Fibroblast of lung (primary cell): ENCODE results near the gene ROBO2. TPM values are rescaled to one million over a fixed set of nuclear protein-coding genes. Genes with fewer than 3 reads are reported as not detected.

ENCODE experiments used
- DNase-seq, 2 donors: peaks; one replicate each; pipeline versions ENCODE4 v3.0.0 to v3.0.0-alpha.2; 2010; ENCODE audit warnings: low read depth in 2 of 2
- H2AFZ ChIP-seq: 2 replicates; pipeline ENCODE4 v1.5.1; 2012; ENCODE audit warnings: low read length, control low read depth, inconsistent platforms
- H3K27ac ChIP-seq: 2 replicates; pipeline ENCODE4 v1.5.1; 2011; ENCODE audit warnings: low read length, control low read depth; ENCODE audit not compliant: insufficient read depth
- H3K27me3 ChIP-seq: 2 replicates; pipeline ENCODE4 v1.5.1; 2011; ENCODE audit warnings: mild to moderate bottlenecking, low read length; ENCODE audit not compliant: control insufficient read depth, insufficient read depth
- H3K36me3 ChIP-seq: 2 replicates; pipeline ENCODE4 v1.5.1; 2011; ENCODE audit warnings: low read length; ENCODE audit not compliant: control insufficient read depth, insufficient read depth
- H3K4me1 ChIP-seq: 2 replicates; pipeline ENCODE4 v1.5.1; 2011; ENCODE audit warnings: low read length; ENCODE audit not compliant: control insufficient read depth, insufficient read depth; ENCODE audit errors: extremely low read depth
- H3K4me2 ChIP-seq: 2 replicates; pipeline ENCODE4 v1.5.1; 2011; ENCODE audit warnings: low read length, control low read depth; ENCODE audit not compliant: insufficient read depth; ENCODE audit errors: extremely low read depth
- H3K4me3 ChIP-seq, 4 experiments: fragments of 200-600 bp in 1 of 4; sonication (generic) in 1 of 4; replicated peaks in 1 of 4; 2 replicates each; pipeline ENCODE4 v1.5.1; 2011 to 2016; ENCODE audit warnings: low read length in 4 of 4, low read depth in 3 of 4, mild to moderate bottlenecking in 3 of 4, control low read depth in 2 of 4, inconsistent platforms in 1 of 4, mixed read lengths in 1 of 4; ENCODE audit not compliant: insufficient read depth in 1 of 4; ENCODE audit errors: control extremely low read depth in 1 of 4
- H3K79me2 ChIP-seq: 2 replicates; pipeline ENCODE4 v1.5.1; 2012; ENCODE audit warnings: mild to moderate bottlenecking, low read length, inconsistent platforms; ENCODE audit not compliant: control insufficient read depth, insufficient read depth
- H3K9ac ChIP-seq: 2 replicates; pipeline ENCODE4 v1.5.1; 2011; ENCODE audit warnings: mild to moderate bottlenecking, low read length, control low read depth; ENCODE audit not compliant: insufficient read depth
- H3K9me3 ChIP-seq: 2 replicates; pipeline ENCODE4 v1.5.1; 2012; ENCODE audit warnings: low read depth, low read length; ENCODE audit not compliant: control insufficient read depth, insufficient read depth
- H4K20me1 ChIP-seq: 2 replicates; pipeline ENCODE4 v1.5.1; 2011; ENCODE audit warnings: low read length; ENCODE audit not compliant: control insufficient read depth, insufficient read depth; ENCODE audit errors: extremely low read depth
- EZH2 ChIP-seq: IDR thresholded peaks from 2 replicates; pipeline ENCODE4 v1.5.1; 2012; ENCODE audit warnings: low read length, control low read depth, mild to moderate bottlenecking; ENCODE audit errors: missing control alignments
- polyA plus RNA-seq, 2 donors: library from polyadenylated mRNA; depleted of rRNA in 1 of 2; stranded (reverse) in 1 of 2; unstranded in 1 of 2; fragments of >200 nt; gene quantifications; 2 replicates each; pipeline ENCODE4 v1.2.1, GENCODE V29; 2011 to 2012; ENCODE audit warnings: missing spikeins in 1 of 2
- total RNA-seq: library from RNA; depleted of rRNA; stranded (reverse); fragments of >200 nt; gene quantifications from 2 replicates; pipeline ENCODE4 v1.2.1, GENCODE V29; 2014
- TF ChIP-seq, protein P1 (sequence below), 2 donors: IDR thresholded peaks in 1 of 2; conservative IDR thresholded peaks in 1 of 2; 1 replicate in 1 of 2; 2 replicates in 1 of 2; pipeline ENCODE4 v1.5.1; 2011 to 2012; ENCODE audit warnings: low read length in 2 of 2, control low read depth in 1 of 2, inconsistent platforms in 1 of 2, low read depth in 1 of 2, mild to moderate bottlenecking in 1 of 2

The ROBO2 gene
- total and polyA plus RNA-seq, 2 donors (not counting 1 experiment from before 2014, with no cell fraction given) = 0.83 to 1.5 TPM

GRCh38 chr3:77267589-77267988, 227.7 kb downstream of the ROBO2 start:
- H2AFZ ChIP-seq = no peak overlapping the region
- H3K4me2 ChIP-seq = no peak overlapping the region
- H3K79me2 ChIP-seq = no peaks in the 10 kb centered on the region
- no peaks in the 10 kb centered on the region for H3K27me3 ChIP-seq
- H3K9ac ChIP-seq = no peak overlapping the region
- no peak overlapping the region for H3K27ac ChIP-seq
- DNase-seq = no peak
- H3K9me3 ChIP-seq = no peaks in the 10 kb centered on the region
- no peaks in the 10 kb centered on the region for H3K4me1 ChIP-seq
- H4K20me1 ChIP-seq = no peaks in the 10 kb centered on the region
- no peak overlapping the region for H3K4me3 ChIP-seq
- TF ChIP-seq EZH2 = no peak
- TF ChIP-seq, protein P1, sequence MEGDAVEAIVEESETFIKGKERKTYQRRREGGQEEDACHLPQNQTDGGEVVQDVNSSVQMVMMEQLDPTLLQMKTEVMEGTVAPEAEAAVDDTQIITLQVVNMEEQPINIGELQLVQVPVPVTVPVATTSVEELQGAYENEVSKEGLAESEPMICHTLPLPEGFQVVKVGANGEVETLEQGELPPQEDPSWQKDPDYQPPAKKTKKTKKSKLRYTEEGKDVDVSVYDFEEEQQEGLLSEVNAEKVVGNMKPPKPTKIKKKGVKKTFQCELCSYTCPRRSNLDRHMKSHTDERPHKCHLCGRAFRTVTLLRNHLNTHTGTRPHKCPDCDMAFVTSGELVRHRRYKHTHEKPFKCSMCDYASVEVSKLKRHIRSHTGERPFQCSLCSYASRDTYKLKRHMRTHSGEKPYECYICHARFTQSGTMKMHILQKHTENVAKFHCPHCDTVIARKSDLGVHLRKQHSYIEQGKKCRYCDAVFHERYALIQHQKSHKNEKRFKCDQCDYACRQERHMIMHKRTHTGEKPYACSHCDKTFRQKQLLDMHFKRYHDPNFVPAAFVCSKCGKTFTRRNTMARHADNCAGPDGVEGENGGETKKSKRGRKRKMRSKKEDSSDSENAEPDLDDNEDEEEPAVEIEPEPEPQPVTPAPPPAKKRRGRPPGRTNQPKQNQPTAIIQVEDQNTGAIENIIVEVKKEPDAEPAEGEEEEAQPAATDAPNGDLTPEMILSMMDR (conservative IDR thresholded peaks at IDR 0.05 in 1 of 2, IDR thresholded peaks at IDR 0.05 in 1 of 2; ENCODE audit: low read depth in 1 of 2, low read length in 2 of 2) = no peak
- no peaks in the 10 kb centered on the region for H3K36me3 ChIP-seq

DNA sequence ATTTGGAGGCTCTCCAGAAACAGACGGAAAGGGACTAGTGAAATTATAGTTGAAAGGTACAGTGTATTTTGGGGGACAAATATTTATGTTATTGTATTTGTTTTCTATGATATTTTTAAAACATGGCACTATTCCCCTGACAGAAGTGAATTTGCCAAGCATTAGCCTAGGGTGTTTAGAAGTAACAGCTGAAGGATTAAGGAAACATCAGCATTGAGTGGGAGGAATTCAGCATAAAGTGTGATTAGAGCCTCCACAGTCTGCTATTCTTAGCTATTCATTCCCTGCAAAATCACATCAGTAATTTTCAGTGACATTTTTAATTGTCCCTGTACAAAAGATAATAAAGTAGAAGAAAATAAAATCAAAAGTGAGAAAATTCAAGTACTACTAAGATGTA, 231.4 kb downstream of the ROBO2 start:
- H3K9ac ChIP-seq = no peak overlapping the region
- H3K9me3 ChIP-seq = no peaks in the 10 kb centered on the region
- H3K27me3 ChIP-seq = no peaks in the 10 kb centered on the region
- H3K4me2 ChIP-seq = no peak overlapping the region
- no peaks in the 10 kb centered on the region for H4K20me1 ChIP-seq
- TF ChIP-seq, protein P1 (conservative IDR thresholded peaks at IDR 0.05 in 1 of 2, IDR thresholded peaks at IDR 0.05 in 1 of 2; ENCODE audit: low read depth in 1 of 2, low read length in 2 of 2) = no peak
- no peak for TF ChIP-seq EZH2
- no peaks in the 10 kb centered on the region for H3K36me3 ChIP-seq
- H3K4me1 ChIP-seq = no peaks in the 10 kb centered on the region
- no peaks in the 10 kb centered on the region for H3K79me2 ChIP-seq
- no peak overlapping the region for H2AFZ ChIP-seq
- no peak overlapping the region for H3K4me3 ChIP-seq
- DNase-seq = no peak
- H3K27ac ChIP-seq = no peak overlapping the region

DNA sequence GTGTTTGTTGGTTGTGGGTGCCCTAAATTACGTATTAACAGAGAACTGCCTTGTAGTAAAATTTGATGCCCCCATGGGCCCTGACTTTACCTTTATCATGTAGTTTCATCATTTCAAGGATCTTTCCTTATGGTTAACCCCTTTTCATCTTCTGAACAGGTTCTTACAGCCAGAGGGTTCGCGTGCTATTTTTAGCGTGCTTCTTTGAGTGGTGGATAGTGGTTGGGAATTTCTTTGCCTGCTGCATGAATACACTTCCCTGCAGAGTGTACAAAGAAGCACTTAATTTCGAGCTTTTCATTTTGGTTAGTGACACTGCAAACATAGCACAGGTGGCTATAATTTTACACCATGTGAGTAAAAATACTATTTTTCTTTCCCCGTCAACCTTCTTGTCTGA, 231.8 kb downstream of the ROBO2 start:
- no peak overlapping the region for H3K4me3 ChIP-seq
- no peaks in the 10 kb centered on the region for H3K36me3 ChIP-seq
- H3K79me2 ChIP-seq = no peaks in the 10 kb centered on the region
- no peak for DNase-seq
- no peak overlapping the region for H3K27ac ChIP-seq
- no peaks in the 10 kb centered on the region for H3K27me3 ChIP-seq
- H2AFZ ChIP-seq = no peak overlapping the region
- no peak overlapping the region for H3K9ac ChIP-seq
- no peaks in the 10 kb centered on the region for H4K20me1 ChIP-seq
- H3K4me2 ChIP-seq = no peak overlapping the region
- no peak for TF ChIP-seq EZH2
- TF ChIP-seq, protein P1 (conservative IDR thresholded peaks at IDR 0.05 in 1 of 2, IDR thresholded peaks at IDR 0.05 in 1 of 2; ENCODE audit: low read depth in 1 of 2, low read length in 2 of 2) = no peak
- no peaks in the 10 kb centered on the region for H3K4me1 ChIP-seq
- H3K9me3 ChIP-seq = no peaks in the 10 kb centered on the region
